Choroid plexus epithelial cell (primary cell): ENCODE results near the gene RAB33B.
"Not testable (repeated sequence)": the region's sequence is repeated elsewhere in the genome, so short reads cannot be mapped to it uniquely, and the experiment has no call there.

ENCODE experiments used
- DNase-seq: peaks from one replicate; pipeline ENCODE4 v3.0.0-alpha.2; 2010; ENCODE audit warnings: low read depth
- H3K4me3 ChIP-seq: 2 replicates; pipeline ENCODE4 v1.5.1; 2011; ENCODE audit warnings: low read depth, mild to moderate bottlenecking, control low read depth, low read length, moderate library complexity
- CTCF ChIP-seq: conservative IDR thresholded peaks from 2 replicates; pipeline ENCODE4 v1.5.1; 2011; ENCODE audit warnings: low read depth, mild to moderate bottlenecking, control low read depth, inconsistent platforms, low read length, moderate library complexity

The RAB33B gene

GRCh38 chr4:139454111-139455045 is at the start of gene RAB33B:
RAB33B (plus strand) TSS chr4:139454121; CDS start chr4:139454196, 75 bp downstream.
- peak within 1 kb of the TSS; percentile 91 for H3K4me3 ChIP-seq
- peak; percentile 33 for DNase-seq
- TF ChIP-seq CTCF = no peak

DNA sequence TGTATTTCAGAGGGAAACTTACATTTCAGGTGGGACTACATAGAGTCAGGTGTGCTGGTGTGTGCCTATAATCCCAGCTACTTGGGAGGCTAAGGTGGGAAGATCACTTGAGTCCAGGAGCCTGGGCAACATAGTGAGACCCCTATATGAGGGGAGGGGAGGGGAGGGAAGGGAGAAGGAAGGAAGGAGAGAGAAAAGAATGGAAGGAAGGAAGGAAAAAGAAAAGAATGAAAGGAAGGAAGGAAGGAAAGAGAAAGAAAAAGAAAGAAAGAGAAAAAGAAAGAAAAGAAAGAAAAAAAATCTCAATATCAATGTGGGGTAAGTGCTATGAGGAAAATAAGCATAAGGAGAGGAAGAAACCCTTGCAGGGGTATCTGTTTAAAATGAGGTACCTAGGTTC is 43.6 kb upstream of the RAB33B start:
- no peak for TF ChIP-seq CTCF
- H3K4me3 ChIP-seq = no peak overlapping the region
- no peak for DNase-seq

DNA sequence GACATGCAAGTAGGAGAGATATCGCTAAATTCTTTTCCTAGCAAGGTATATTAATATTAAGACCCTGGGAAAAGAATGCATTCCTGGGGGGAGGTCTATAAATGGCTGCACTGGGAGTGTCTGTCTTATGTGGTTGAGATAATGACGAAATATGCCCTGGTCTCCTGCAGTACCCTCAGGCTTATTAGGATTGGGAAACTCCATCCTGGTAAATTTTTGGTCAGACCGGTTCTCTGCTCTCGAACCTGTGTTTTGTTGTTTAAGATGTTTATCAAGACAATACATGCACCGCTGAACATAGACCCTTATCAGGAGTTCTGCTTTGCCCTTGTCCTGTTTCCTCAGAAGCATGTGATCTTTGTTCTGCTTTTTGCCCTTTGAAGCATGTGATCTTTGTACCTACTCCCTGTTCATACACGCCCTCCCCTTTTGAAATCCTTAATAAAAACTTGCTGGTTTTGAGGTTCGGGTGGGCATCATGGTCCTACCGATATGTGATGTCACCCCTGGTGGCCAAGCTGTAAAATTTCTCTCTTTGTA is 39.2 kb upstream of the RAB33B start:
- DNase-seq, H3K4me3 ChIP-seq: not testable (repeated sequence)

GRCh38 chr4:139416073-139416673 is 37.7 kb upstream of the RAB33B start:
- H3K4me3 ChIP-seq = no peak overlapping the region
- peak; percentile 66 for TF ChIP-seq CTCF
- peak; percentile 80 for DNase-seq

- H3K4me3 ChIP-seq = no peak overlapping the region
- DNase-seq = peak; percentile 90
- no peak for TF ChIP-seq CTCF
Observed at GRCh38 chr4:139419388-139419914, 34.5 kb upstream of the RAB33B start.

- H3K4me3 ChIP-seq = no peak overlapping the region
Observed at GRCh38 chr4:139420652-139421051, 33.3 kb upstream of the RAB33B start.

More at GRCh38 chr4:139420652-139421051, 33.3 kb upstream of the RAB33B start:
- no peak for TF ChIP-seq CTCF
- no peak for DNase-seq
